ENCODE measurements around the gene EYS. TPM values are rescaled to one million over a fixed set of nuclear protein-coding genes. Genes with fewer than 3 reads are reported as not detected.

Gene EYS
- polyA plus RNA-seq, 3 donors, result 0.21 to 0.90 (median 0.22) TPM

GRCh38 chr6:64672651-64673050, 1034.4 kb downstream of the EYS start:
- 41 to 55% (median 48%) methylated on average over 4 of the region's 4 CpGs for WGBS, 3 donors
- no peak overlapping the region for H3K27ac ChIP-seq (ENCODE audit: low read depth, low read length)

GRCh38 chr6:64672131-64672530, 1034.9 kb downstream of the EYS start:
- 32 to 39% (median 35%) methylated on average over 3 of the region's 3 CpGs for WGBS, 3 donors
- no peak overlapping the region for H3K27ac ChIP-seq (ENCODE audit: low read depth, low read length)

- WGBS, 3 donors, result 89 to 94% (median 93%) methylated on average over 1 of the region's 1 CpG
- no peak overlapping the region for H3K27ac ChIP-seq (ENCODE audit: low read depth, low read length)
Observed at GRCh38 chr6:64665137-64665536, 1041.9 kb downstream of the EYS start.

GRCh38 chr6:64664480-64664879, 1042.5 kb downstream of the EYS start:
- WGBS, 3 donors, result 55 to 83% (median 77%) methylated on average over 2 of the region's 2 CpGs
- H3K27ac ChIP-seq (ENCODE audit: low read depth, low read length), result no peak overlapping the region

GRCh38 chr6:64644024-64644423, 1063.0 kb downstream of the EYS start:
- no peak overlapping the region for H3K27ac ChIP-seq (ENCODE audit: low read depth, low read length)
- whole genome bisulfite sequencing, 3 donors, result 20 to 76% (median 25%) methylated on average over 1 of the region's 1 CpG

- H3K27ac ChIP-seq (ENCODE audit: low read depth, low read length), result no peak overlapping the region
- 40 to 73% (median 67%) methylated on average over 2 of the region's 2 CpGs for WGBS, 3 donors
Observed at GRCh38 chr6:64630901-64631300, 1076.1 kb downstream of the EYS start.

GRCh38 chr6:64622944-64623343, 1084.1 kb downstream of the EYS start:
- H3K27ac ChIP-seq (ENCODE audit: low read depth, low read length), result no peak overlapping the region
- 17 to 43% (median 40%) methylated on average over 1 of the region's 1 CpG for WGBS, 3 donors

GRCh38 chr6:64602993-64603392, 1104.0 kb downstream of the EYS start:
- WGBS, 3 donors, result 67 to 86% (median 86%) methylated on average over 1 of the region's 1 CpG
- no peak overlapping the region for H3K27ac ChIP-seq (ENCODE audit: low read depth, low read length)

- no peak overlapping the region for H3K27ac ChIP-seq (ENCODE audit: low read depth, low read length)
- WGBS, 3 donors, result 69 to 81% (median 70%) methylated on average over 6 of the region's 6 CpGs
Observed at GRCh38 chr6:64591676-64592036, 1115.4 kb downstream of the EYS start.

- 53 to 66% (median 59%) methylated on average over 6 of the region's 6 CpGs for WGBS, 3 donors
- H3K27ac ChIP-seq (ENCODE audit: low read depth, low read length), result no peak overlapping the region
Observed at GRCh38 chr6:64590965-64591675, 1115.9 kb downstream of the EYS start.

GRCh38 chr6:64589961-64590360, 1117.1 kb downstream of the EYS start:
- WGBS, 3 donors, result 40 to 92% (median 90%) methylated on average over 3 of the region's 3 CpGs
- H3K27ac ChIP-seq (ENCODE audit: low read depth, low read length), result no peak overlapping the region

- 68 to 93% (median 85%) methylated on average over 1 of the region's 1 CpG for WGBS, 3 donors
- H3K27ac ChIP-seq (ENCODE audit: low read depth, low read length), result no peak overlapping the region
Observed at GRCh38 chr6:64580346-64580745, 1126.7 kb downstream of the EYS start.

GRCh38 chr6:64553249-64553786, 1153.7 kb downstream of the EYS start:
- whole genome bisulfite sequencing, 3 donors, result 81 to 93% (median 86%) methylated on average over 1 of the region's 1 CpG
- H3K27ac ChIP-seq (ENCODE audit: low read depth, low read length), result no peak overlapping the region

GRCh38 chr6:64547594-64548268, 1159.3 kb downstream of the EYS start:
- H3K27ac ChIP-seq (ENCODE audit: low read depth, low read length), result no peak overlapping the region
- 89 to 95% (median 94%) methylated on average over 20 of the region's 20 CpGs for WGBS, 3 donors

GRCh38 chr6:64539917-64540316, 1167.1 kb downstream of the EYS start:
- H3K27ac ChIP-seq (ENCODE audit: low read depth, low read length), result no peak overlapping the region
- WGBS, 3 donors, result 28 to 65% (median 51%) methylated on average over 2 of the region's 2 CpGs

- H3K27ac ChIP-seq (ENCODE audit: low read depth, low read length), result no peak overlapping the region
- 71 to 95% (median 92%) methylated on average over 4 of the region's 4 CpGs for WGBS, 3 donors
Observed at GRCh38 chr6:64538722-64539121, 1168.3 kb downstream of the EYS start.

GRCh38 chr6:64527899-64528298, 1179.1 kb downstream of the EYS start:
- 80 to 95% (median 95%) methylated on average over 2 of the region's 2 CpGs for WGBS, 3 donors
- H3K27ac ChIP-seq (ENCODE audit: low read depth, low read length), result no peak overlapping the region

- no peak overlapping the region for H3K27ac ChIP-seq (ENCODE audit: low read depth, low read length)
Observed at GRCh38 chr6:64522859-64523258, 1184.2 kb downstream of the EYS start.

GRCh38 chr6:64520050-64520449, 1187.0 kb downstream of the EYS start:
- no peak overlapping the region for H3K27ac ChIP-seq (ENCODE audit: low read depth, low read length)

GRCh38 chr6:64516393-64516792, 1190.6 kb downstream of the EYS start:
- 65 to 90% (median 89%) methylated on average over 1 of the region's 1 CpG for WGBS, 3 donors
- H3K27ac ChIP-seq (ENCODE audit: low read depth, low read length), result no peak overlapping the region

Data from adipose tissue (tissue), 3 donors.